HG03025 (cell line): ENCODE data around the gene DIP2A.
"Not testable (repeated sequence)": the region's sequence is repeated elsewhere in the genome, so short reads cannot be mapped to it uniquely, and the experiment has no call there.

ENCODE experiments used
- ATAC-seq: cut with Tn5 transposase; IDR thresholded peaks from one replicate; pipeline ENCODE4 v1.9.1; 2021; ENCODE audit warnings: mild to moderate bottlenecking, moderate library complexity; ENCODE audit not compliant: unreplicated experiment, low FRiP score

The DIP2A gene

GRCh38 chr21:46553993-46554392 is 95.3 kb downstream of the DIP2A start:
- ATAC-seq, result no peak

GRCh38 chr21:46554431-46555224 is 95.9 kb downstream of the DIP2A start:
- ATAC-seq, result no peak

GRCh38 chr21:46555225-46555617 is 96.5 kb downstream of the DIP2A start:
- ATAC-seq, result no peak

GRCh38 chr21:46555678-46556077 is 97.0 kb downstream of the DIP2A start:
- no peak for ATAC-seq

GRCh38 chr21:46556802-46557201 is 98.1 kb downstream of the DIP2A start:
- ATAC-seq, result no peak

GRCh38 chr21:46557469-46557868 is 98.8 kb downstream of the DIP2A start:
- no peak for ATAC-seq

- no peak for ATAC-seq
These were observed 99.3 kb downstream of the DIP2A start for GRCh38 chr21:46557919-46558392.

- ATAC-seq, result no peak
These were observed 100.7 kb downstream of the DIP2A start for GRCh38 chr21:46559291-46559983.

- ATAC-seq, result no peak
These were observed 102.1 kb downstream of the DIP2A start for GRCh38 chr21:46560568-46561444.

- ATAC-seq, result no peak
These were observed 102.9 kb downstream of the DIP2A start for GRCh38 chr21:46561445-46562090.

- ATAC-seq, result no peak
These were observed 103.8 kb downstream of the DIP2A start for GRCh38 chr21:46562472-46562871.

- ATAC-seq, result no peak
These were observed 104.4 kb downstream of the DIP2A start for GRCh38 chr21:46562964-46563607.

GRCh38 chr21:46564391-46564790 is 105.7 kb downstream of the DIP2A start:
- no peak for ATAC-seq

GRCh38 chr21:46567348-46567747 is 108.7 kb downstream of the DIP2A start:
- no peak for ATAC-seq

- no peak for ATAC-seq
These were observed 109.9 kb downstream of the DIP2A start for GRCh38 chr21:46568562-46568961.

- ATAC-seq, result no peak
These were observed 110.4 kb downstream of the DIP2A start for GRCh38 chr21:46569081-46569480.

GRCh38 chr21:46570119-46570518 is 111.4 kb downstream of the DIP2A start:
- ATAC-seq, result no peak

- ATAC-seq, result no peak
These were observed 111.9 kb downstream of the DIP2A start for GRCh38 chr21:46570631-46571030.

GRCh38 chr21:46572850-46573249 is 114.2 kb downstream of the DIP2A start:
- no peak for ATAC-seq

- ATAC-seq, result not testable (repeated sequence)
These were observed 119.1 kb downstream of the DIP2A start for GRCh38 chr21:46577786-46578185.
